ENCODE measurements around the gene GNAL.

GRCh38 chr18:11810379-11810778 is 121.3 kb downstream of the GNAL start:
- TF ChIP-seq CTCF (IDR thresholded peaks at IDR 0.05; ENCODE audit: low read depth, low read length, poor library complexity, severe bottlenecking) = no peak
- TF ChIP-seq EZH2phosphoT487 (IDR thresholded peaks at IDR 0.05; ENCODE audit: borderline replicate concordance, low read length) = no peak

All from DOHH2 (cell line).